GM23248 (cell line): ENCODE results near the gene MKLN1.

Source experiments
- EZH2 ChIP-seq: fragments of 200-600 bp; sonication (generic); IDR thresholded peaks from 2 replicates; pipeline ENCODE4 v1.6.1; 2018; ENCODE audit warnings: antibody characterized with exemption, mild to moderate bottlenecking; ENCODE audit not compliant: insufficient read depth, poor library complexity, severe bottlenecking
- EZH2phosphoT487 ChIP-seq: fragments of 200-600 bp; sonication (generic); IDR thresholded peaks from 2 replicates; pipeline ENCODE4 v1.6.1; 2018; ENCODE audit warnings: antibody characterized with exemption, moderate library complexity, mild to moderate bottlenecking, low read depth; ENCODE audit not compliant: insufficient read depth

GRCh38 chr7:131501422-131501821, 173.7 kb downstream of the MKLN1 start:
- TF ChIP-seq EZH2: no peak
- TF ChIP-seq EZH2phosphoT487: no peak
